ENCODE measurements around the gene STEAP1B.
"Not testable (repeated sequence)": the region's sequence is repeated elsewhere in the genome, so short reads cannot be mapped to it uniquely, and the experiment has no call there.

The STEAP1B gene

GRCh38 chr7:22443370-22444180 lies 56.4 kb downstream of the STEAP1B start:
- H3K4me3 ChIP-seq (ENCODE audit: low read length): no peak overlapping the region
- H3K27me3 ChIP-seq (ENCODE audit: control insufficient read depth, insufficient read depth, low read length): no peaks in the 10 kb centered on the region
- WGBS (ENCODE audit: insufficient coverage, insufficient read length): no CpG with 5 or more reads among the region's 7 CpGs
- H3K4me1 ChIP-seq (ENCODE audit: control insufficient read depth, insufficient read depth, low read length): peaks cover 1% of the 10 kb centered on the region
- H3K27ac ChIP-seq (ENCODE audit: low read length): no peak overlapping the region
- no peaks in the 10 kb centered on the region for H3K9me3 ChIP-seq (ENCODE audit: control insufficient read depth, insufficient read depth, low read length)
- no peak for DNase-seq (ENCODE audit: low read depth, low spot score)
- no peaks in the 10 kb centered on the region for H3K36me3 ChIP-seq (ENCODE audit: control insufficient read depth, insufficient read depth, low read length)

GRCh38 chr7:22442882-22443369 lies 57.1 kb downstream of the STEAP1B start:
- H3K4me1 ChIP-seq (ENCODE audit: control insufficient read depth, insufficient read depth, low read length): peaks cover 1% of the 10 kb centered on the region
- no peaks in the 10 kb centered on the region for H3K27me3 ChIP-seq (ENCODE audit: control insufficient read depth, insufficient read depth, low read length)
- H3K4me3 ChIP-seq (ENCODE audit: low read length): no peak overlapping the region
- WGBS (ENCODE audit: insufficient coverage, insufficient read length): no CpG with 5 or more reads among the region's 3 CpGs
- no peaks in the 10 kb centered on the region for H3K36me3 ChIP-seq (ENCODE audit: control insufficient read depth, insufficient read depth, low read length)
- DNase-seq (ENCODE audit: low read depth, low spot score): no peak
- H3K27ac ChIP-seq (ENCODE audit: low read length): no peak overlapping the region
- no peaks in the 10 kb centered on the region for H3K9me3 ChIP-seq (ENCODE audit: control insufficient read depth, insufficient read depth, low read length)

DNA sequence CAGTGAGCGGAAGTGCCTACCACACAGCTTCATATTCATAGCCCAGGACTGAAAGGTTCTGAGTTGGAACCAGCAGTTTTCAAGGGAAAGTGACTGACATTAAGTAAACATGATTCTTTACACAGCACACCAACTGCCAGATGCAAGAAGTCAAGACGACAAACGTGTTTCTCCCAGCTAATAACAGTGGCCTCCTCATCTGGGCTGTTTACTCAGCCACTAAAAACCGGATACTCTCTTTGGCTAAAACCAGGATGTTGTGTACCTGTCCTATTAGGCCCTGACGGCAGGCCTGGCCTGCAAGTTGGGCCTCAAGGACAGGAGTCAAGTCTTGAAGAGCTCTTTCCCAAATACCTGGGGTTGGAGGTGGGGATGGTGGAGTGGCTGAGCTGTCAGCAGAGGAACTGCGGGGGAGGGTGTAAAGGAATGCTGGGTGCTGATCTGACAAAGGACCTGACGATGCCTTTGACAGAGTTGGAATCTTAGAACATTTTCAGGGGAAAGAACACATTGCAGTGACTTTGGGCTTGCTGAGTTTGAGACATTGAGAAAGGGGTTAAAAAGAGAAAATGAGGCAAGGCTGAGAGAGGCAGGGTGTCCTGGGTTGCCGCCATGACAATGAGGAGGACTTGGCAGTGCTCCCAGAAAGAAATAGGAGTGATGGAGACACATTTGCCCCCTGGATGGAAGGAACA lies 57.7 kb downstream of the STEAP1B start:
- H3K27me3 ChIP-seq (ENCODE audit: control insufficient read depth, insufficient read depth, low read length): no peaks in the 10 kb centered on the region
- no peaks in the 10 kb centered on the region for H3K9me3 ChIP-seq (ENCODE audit: control insufficient read depth, insufficient read depth, low read length)
- peaks cover 1% of the 10 kb centered on the region for H3K4me1 ChIP-seq (ENCODE audit: control insufficient read depth, insufficient read depth, low read length)
- H3K27ac ChIP-seq (ENCODE audit: low read length): no peak overlapping the region
- no peaks in the 10 kb centered on the region for H3K36me3 ChIP-seq (ENCODE audit: control insufficient read depth, insufficient read depth, low read length)
- DNase-seq (ENCODE audit: low read depth, low spot score): no peak
- H3K4me3 ChIP-seq (ENCODE audit: low read length): no peak overlapping the region
- WGBS (ENCODE audit: insufficient coverage, insufficient read length): no CpG with 5 or more reads among the region's 8 CpGs

GRCh38 chr7:22441157-22441556 lies 58.8 kb downstream of the STEAP1B start:
- WGBS (ENCODE audit: insufficient coverage, insufficient read length): no CpG with 5 or more reads among the region's 3 CpGs
- Histone ChIP-seq H3K27me3 (ENCODE audit: control insufficient read depth, insufficient read depth, low read length) (no peaks in the 10 kb centered on the region), H3K4me3 (ENCODE audit: low read length) (no peak overlapping the region), H3K4me1 (ENCODE audit: control insufficient read depth, insufficient read depth, low read length) (peaks cover 1% of the 10 kb centered on the region), H3K27ac (ENCODE audit: low read length) (no peak overlapping the region), H3K36me3 (ENCODE audit: control insufficient read depth, insufficient read depth, low read length) (no peaks in the 10 kb centered on the region), H3K9me3 (ENCODE audit: control insufficient read depth, insufficient read depth, low read length) (no peaks in the 10 kb centered on the region)
- DNase-seq (ENCODE audit: low read depth, low spot score): no peak

DNA sequence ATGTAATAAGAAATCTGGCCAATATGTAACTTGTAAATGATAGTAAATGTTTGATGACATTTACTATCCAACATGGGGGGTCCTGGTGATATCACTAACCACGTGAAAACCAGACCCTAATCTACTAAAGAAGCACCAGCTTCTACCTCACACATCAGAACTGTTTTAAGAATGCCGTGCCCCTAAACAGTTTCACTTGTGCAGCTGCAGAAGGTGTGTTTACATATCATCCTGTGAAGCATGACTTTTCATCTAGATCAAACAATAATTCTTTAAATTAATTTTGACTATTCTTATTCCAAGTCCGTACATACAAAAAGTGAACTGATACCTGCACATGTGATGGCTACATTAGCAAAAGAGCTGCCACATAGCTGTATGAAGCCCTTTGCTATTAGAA lies 61.0 kb downstream of the STEAP1B start:
- Histone ChIP-seq H3K4me3 (ENCODE audit: low read length) (no peak overlapping the region), H3K36me3 (ENCODE audit: control insufficient read depth, insufficient read depth, low read length) (no peaks in the 10 kb centered on the region), H3K27me3 (ENCODE audit: control insufficient read depth, insufficient read depth, low read length) (no peaks in the 10 kb centered on the region), H3K27ac (ENCODE audit: low read length) (no peak overlapping the region), H3K4me1 (ENCODE audit: control insufficient read depth, insufficient read depth, low read length) (peaks cover 2% of the 10 kb centered on the region; the same call in 1 of the 2 replicates), H3K9me3 (ENCODE audit: control insufficient read depth, insufficient read depth, low read length) (no peaks in the 10 kb centered on the region)
- no peak for DNase-seq (ENCODE audit: low read depth, low spot score)
- no CpG with 5 or more reads among the region's 3 CpGs for WGBS (ENCODE audit: insufficient coverage, insufficient read length)

GRCh38 chr7:22436552-22436951 lies 63.4 kb downstream of the STEAP1B start:
- H3K27ac ChIP-seq (ENCODE audit: low read length); H3K4me1 ChIP-seq (ENCODE audit: control insufficient read depth, insufficient read depth, low read length); H3K36me3 ChIP-seq (ENCODE audit: control insufficient read depth, insufficient read depth, low read length); H3K4me3 ChIP-seq (ENCODE audit: low read length); H3K27me3 ChIP-seq (ENCODE audit: control insufficient read depth, insufficient read depth, low read length); DNase-seq (ENCODE audit: low read depth, low spot score); H3K9me3 ChIP-seq (ENCODE audit: control insufficient read depth, insufficient read depth, low read length): not testable (repeated sequence)
- WGBS (ENCODE audit: insufficient coverage, insufficient read length): no CpG with 5 or more reads among the region's 4 CpGs

DNA sequence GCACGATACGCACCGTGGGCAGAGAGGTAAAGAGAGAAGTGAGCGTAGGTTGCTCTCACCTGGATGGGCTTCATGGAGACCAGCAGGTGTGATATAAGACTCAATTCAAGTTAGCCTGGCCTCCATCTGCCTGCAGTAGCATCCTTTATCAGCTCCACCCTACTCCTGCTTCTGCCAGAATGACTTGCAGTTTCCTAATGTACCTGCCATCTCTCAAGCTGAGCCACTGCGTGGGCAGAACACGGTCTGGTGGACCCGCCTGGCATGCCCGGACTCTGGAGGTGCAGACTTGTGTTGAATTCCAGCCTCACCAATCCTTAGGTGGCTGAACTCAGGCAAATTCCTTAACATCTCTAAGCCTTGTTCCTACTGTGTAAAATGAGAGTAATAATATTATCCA lies 64.3 kb downstream of the STEAP1B start:
- Histone ChIP-seq H3K27ac (ENCODE audit: low read length) (no peak overlapping the region), H3K9me3 (ENCODE audit: control insufficient read depth, insufficient read depth, low read length) (no peaks in the 10 kb centered on the region), H3K4me3 (ENCODE audit: low read length) (no peak overlapping the region), H3K36me3 (ENCODE audit: control insufficient read depth, insufficient read depth, low read length) (no peaks in the 10 kb centered on the region), H3K4me1 (ENCODE audit: control insufficient read depth, insufficient read depth, low read length) (peaks cover 7% of the 10 kb centered on the region; the same call in 1 of the 2 replicates), H3K27me3 (ENCODE audit: control insufficient read depth, insufficient read depth, low read length) (no peaks in the 10 kb centered on the region)
- DNase-seq (ENCODE audit: low read depth, low spot score): no peak
- WGBS (ENCODE audit: insufficient coverage, insufficient read length): no CpG with 5 or more reads among the region's 8 CpGs

DNA sequence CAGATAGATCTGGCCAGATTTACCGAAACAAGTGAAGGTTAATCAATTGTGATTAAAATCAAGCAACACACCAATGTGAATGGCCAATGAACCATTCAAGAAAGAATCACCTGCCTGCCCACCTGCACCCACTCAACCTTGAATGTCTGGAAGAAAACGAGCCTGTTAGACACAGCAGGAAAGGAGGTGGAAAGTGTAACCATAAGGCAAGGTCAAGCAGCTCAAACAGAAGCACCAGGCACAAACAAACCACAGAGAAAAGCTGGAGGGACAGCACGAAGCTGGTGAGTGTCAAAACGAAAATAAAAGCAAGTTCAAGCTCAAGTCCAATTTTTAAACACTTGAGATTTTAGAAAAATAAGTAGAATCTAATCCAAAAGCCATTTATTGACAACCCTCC lies 64.9 kb downstream of the STEAP1B start:
- Histone ChIP-seq H3K27ac (ENCODE audit: low read length) (no peak overlapping the region), H3K4me1 (ENCODE audit: control insufficient read depth, insufficient read depth, low read length) (peaks cover 7% of the 10 kb centered on the region; the same call in 1 of the 2 replicates), H3K4me3 (ENCODE audit: low read length) (no peak overlapping the region), H3K36me3 (ENCODE audit: control insufficient read depth, insufficient read depth, low read length) (no peaks in the 10 kb centered on the region), H3K27me3 (ENCODE audit: control insufficient read depth, insufficient read depth, low read length) (no peaks in the 10 kb centered on the region), H3K9me3 (ENCODE audit: control insufficient read depth, insufficient read depth, low read length) (no peaks in the 10 kb centered on the region)
- DNase-seq (ENCODE audit: low read depth, low spot score): no peak
- no CpG with 5 or more reads among the region's 4 CpGs for WGBS (ENCODE audit: insufficient coverage, insufficient read length)

GRCh38 chr7:22433710-22434460 lies 66.1 kb downstream of the STEAP1B start:
- DNase-seq (ENCODE audit: low read depth, low spot score): peak; percentile 54
- WGBS (ENCODE audit: insufficient coverage, insufficient read length): no CpG with 5 or more reads among the region's 11 CpGs
- Histone ChIP-seq H3K4me3 (ENCODE audit: low read length) (no peak overlapping the region), H3K27ac (ENCODE audit: low read length) (no peak overlapping the region), H3K9me3 (ENCODE audit: control insufficient read depth, insufficient read depth, low read length) (no peaks in the 10 kb centered on the region), H3K4me1 (ENCODE audit: control insufficient read depth, insufficient read depth, low read length) (peaks cover 7% of the 10 kb centered on the region; the same call in 1 of the 2 replicates), H3K36me3 (ENCODE audit: control insufficient read depth, insufficient read depth, low read length) (no peaks in the 10 kb centered on the region), H3K27me3 (ENCODE audit: control insufficient read depth, insufficient read depth, low read length) (no peaks in the 10 kb centered on the region)

GRCh38 chr7:22433165-22433700 lies 66.8 kb downstream of the STEAP1B start:
- WGBS (ENCODE audit: insufficient coverage, insufficient read length): no CpG with 5 or more reads among the region's 2 CpGs
- H3K4me3 ChIP-seq (ENCODE audit: low read length): not testable (repeated sequence)

More at GRCh38 chr7:22433165-22433700, 66.8 kb downstream of the STEAP1B start:
- not testable (repeated sequence) for H3K9me3 ChIP-seq (ENCODE audit: control insufficient read depth, insufficient read depth, low read length); H3K27ac ChIP-seq (ENCODE audit: low read length); H3K27me3 ChIP-seq (ENCODE audit: control insufficient read depth, insufficient read depth, low read length); H3K4me1 ChIP-seq (ENCODE audit: control insufficient read depth, insufficient read depth, low read length); H3K36me3 ChIP-seq (ENCODE audit: control insufficient read depth, insufficient read depth, low read length); DNase-seq (ENCODE audit: low read depth, low spot score)

Data from iPS DF 6.9 (cell line).